LNCaP clone FGC (cell line): ENCODE measurements around the gene CLDN34.

Experiments used
- DNase-seq: peaks from one replicate; pipeline ENCODE4 v3.0.0-alpha.2; 2011; ENCODE audit warnings: low read depth
- H3K4me3 ChIP-seq: 2 replicates; pipeline ENCODE4 v1.5.1; 2011; ENCODE audit warnings: mild to moderate bottlenecking, low read depth, low read length, control low read depth
- CTCF ChIP-seq: IDR thresholded peaks from 2 replicates; pipeline ENCODE4 v1.5.1; 2012; ENCODE audit warnings: mild to moderate bottlenecking; ENCODE audit not compliant: control insufficient read depth, insufficient read depth; ENCODE audit errors: extremely low read depth

CLDN34 gene

GRCh38 chrX:9927698-9928482 is 39.3 kb upstream of the CLDN34 start:
- H3K4me3 ChIP-seq: no peak overlapping the region
- no peak for TF ChIP-seq CTCF
- no peak for DNase-seq

GRCh38 chrX:9935436-9935835 is 31.7 kb upstream of the CLDN34 start:
- no peak for TF ChIP-seq CTCF
- DNase-seq: no peak
- no peak overlapping the region for H3K4me3 ChIP-seq

- no peak for DNase-seq
- H3K4me3 ChIP-seq: no peak overlapping the region
- TF ChIP-seq CTCF: no peak
These were observed 29.4 kb upstream of the CLDN34 start for GRCh38 chrX:9937761-9938160.

GRCh38 chrX:9938516-9938915 is 28.6 kb upstream of the CLDN34 start:
- no peak overlapping the region for H3K4me3 ChIP-seq
- no peak for TF ChIP-seq CTCF
- no peak for DNase-seq

GRCh38 chrX:9940421-9940820 is 26.7 kb upstream of the CLDN34 start:
- DNase-seq: no peak
- no peak for TF ChIP-seq CTCF
- no peak overlapping the region for H3K4me3 ChIP-seq

- no peak for DNase-seq
- no peak overlapping the region for H3K4me3 ChIP-seq
- no peak for TF ChIP-seq CTCF
These were observed 25.1 kb upstream of the CLDN34 start for GRCh38 chrX:9942086-9942485.

GRCh38 chrX:9943420-9943819 is 23.7 kb upstream of the CLDN34 start:
- DNase-seq: no peak
- no peak overlapping the region for H3K4me3 ChIP-seq
- no peak for TF ChIP-seq CTCF
